HG02970 (cell line): ENCODE measurements around the gene THY1.
"Not testable (repeated sequence)": the region's sequence is repeated elsewhere in the genome, so short reads cannot be mapped to it uniquely, and the experiment has no call there.

Source experiments
- ATAC-seq: cut with Tn5 transposase; IDR thresholded peaks from one replicate; pipeline ENCODE4 v1.9.1; 2021; ENCODE audit warnings: mild to moderate bottlenecking, moderate library complexity, moderate number of reproducible peaks; ENCODE audit not compliant: unreplicated experiment, low FRiP score

THY1 gene

GRCh38 chr11:119422809-119423508 lies at the start of gene THY1:
Gene THY1, minus strand, starts transcription at chr11:119423172. Its CDS starts 2,267 bp downstream, at chr11:119420905.
- ATAC-seq: no peak

GRCh38 chr11:119472186-119472855 lies 49.3 kb upstream of the THY1 start:
- ATAC-seq: no peak

DNA sequence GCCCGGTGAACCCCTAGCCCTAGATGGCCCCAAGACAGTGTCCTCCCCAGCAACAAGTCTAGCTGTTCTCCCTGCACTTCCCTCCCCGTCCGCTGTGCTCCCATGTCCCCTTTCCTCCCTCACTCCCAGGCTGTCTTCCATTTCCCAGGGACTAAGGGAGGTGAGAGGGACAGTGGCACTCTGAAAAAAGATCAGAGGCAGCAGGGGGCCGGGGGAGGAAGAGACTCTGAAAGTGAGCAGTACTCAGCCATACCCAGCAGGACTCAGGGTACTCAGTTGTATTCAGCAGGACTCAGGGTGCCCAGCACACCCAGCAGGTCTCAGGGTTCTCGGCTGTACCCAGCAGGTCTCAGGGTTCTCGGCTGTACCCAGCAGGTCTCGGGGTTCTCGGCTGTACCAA lies 48.4 kb upstream of the THY1 start:
- ATAC-seq: no peak

GRCh38 chr11:119470317-119471291 lies 47.6 kb upstream of the THY1 start:
- ATAC-seq: no peak

- ATAC-seq: no peak
Observed at GRCh38 chr11:119469506-119469905, 46.5 kb upstream of the THY1 start.

DNA sequence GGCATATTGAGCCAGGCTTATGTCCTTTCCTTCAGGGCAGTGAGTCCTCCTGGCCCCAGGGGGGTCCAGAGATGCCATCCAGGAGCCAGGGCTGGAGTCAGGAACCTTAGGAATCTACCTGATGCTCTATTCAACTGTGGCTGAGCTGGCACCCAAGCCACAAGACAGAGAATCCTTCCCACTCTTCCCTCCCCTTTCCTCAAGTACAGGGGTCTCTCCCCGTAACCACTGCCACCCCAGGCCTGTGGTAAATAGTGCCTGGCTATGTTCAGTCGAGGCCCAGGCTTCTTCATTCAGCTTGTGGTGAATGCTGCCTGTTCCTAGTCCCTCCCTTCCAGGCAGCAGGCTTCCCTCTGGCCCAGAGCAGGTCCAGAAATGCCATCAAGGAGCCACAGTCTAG lies 45.5 kb upstream of the THY1 start:
- no peak for ATAC-seq

DNA sequence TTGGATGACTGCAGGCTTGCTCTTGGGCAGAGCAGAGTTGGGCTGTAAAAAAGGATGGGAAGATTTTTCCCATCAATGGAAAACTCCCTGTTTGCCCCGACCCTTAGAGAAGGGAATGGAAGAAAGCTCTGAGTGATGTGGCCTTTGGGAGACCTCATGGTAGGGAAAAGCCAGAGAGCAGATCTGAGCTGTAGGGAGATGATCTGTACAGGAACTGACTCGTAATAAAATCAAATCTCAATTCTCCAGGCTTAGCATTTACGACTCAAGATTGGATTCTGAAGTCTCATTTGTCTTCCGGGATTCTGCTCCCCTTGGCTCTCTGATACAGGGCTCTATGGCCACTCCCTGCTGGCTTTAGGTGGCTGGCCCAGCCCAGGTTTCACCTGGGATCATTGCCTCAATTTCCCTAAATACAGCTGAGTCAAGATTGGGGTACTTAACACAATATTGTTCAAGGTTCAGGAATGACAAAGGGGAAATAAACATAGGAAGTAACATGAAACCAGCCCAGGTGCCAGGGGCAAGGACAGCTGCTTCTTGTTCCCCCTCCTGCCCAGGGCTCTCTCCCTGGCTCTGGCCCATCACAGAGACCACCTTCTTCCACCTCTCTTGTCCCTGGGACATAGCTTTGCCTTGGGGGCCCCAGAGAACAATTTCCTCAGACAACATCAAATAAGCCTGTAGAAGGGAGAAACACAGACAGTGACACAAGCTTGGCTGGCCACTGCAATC lies 38.4 kb upstream of the THY1 start:
- ATAC-seq: no peak

DNA sequence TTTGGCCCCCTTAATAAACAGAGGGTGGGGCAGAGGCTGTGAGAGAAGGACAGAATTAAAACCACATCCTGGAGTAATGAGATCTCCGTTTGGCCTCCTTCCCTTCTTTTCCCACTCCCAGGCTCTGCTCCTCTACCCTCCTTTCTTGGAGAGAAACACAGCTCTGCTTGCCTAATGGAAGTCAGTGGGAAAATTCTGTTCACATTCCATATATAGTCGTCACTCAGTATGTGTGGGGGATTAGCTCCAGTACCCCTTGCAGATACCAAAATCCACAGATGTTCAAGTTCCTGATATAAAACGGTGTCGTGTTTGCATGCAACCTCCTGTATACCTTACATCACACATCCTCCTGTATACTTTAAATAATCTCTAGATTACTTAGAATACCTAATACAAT lies 37.6 kb upstream of the THY1 start:
- no peak for ATAC-seq

DNA sequence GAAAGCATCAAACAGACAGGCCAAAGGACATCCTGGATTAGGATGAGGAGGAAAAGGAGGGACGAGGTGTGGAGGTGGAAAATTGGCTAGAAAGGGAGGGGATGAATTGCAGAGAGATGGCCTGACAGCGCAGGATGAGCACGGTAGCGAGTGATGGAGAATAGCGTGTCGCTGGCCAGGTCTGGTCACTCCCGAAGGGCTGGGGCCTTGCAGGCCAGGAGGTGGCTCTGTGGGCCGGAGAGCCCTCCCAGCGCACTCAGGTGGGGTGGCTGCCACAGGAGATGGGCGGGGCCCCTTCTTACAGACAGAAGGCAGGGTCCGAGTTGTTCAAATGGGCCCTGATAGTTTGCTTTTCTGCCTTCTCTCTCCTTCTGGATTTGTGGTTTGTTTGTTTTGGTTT lies 37.1 kb upstream of the THY1 start:
- ATAC-seq: no peak

DNA sequence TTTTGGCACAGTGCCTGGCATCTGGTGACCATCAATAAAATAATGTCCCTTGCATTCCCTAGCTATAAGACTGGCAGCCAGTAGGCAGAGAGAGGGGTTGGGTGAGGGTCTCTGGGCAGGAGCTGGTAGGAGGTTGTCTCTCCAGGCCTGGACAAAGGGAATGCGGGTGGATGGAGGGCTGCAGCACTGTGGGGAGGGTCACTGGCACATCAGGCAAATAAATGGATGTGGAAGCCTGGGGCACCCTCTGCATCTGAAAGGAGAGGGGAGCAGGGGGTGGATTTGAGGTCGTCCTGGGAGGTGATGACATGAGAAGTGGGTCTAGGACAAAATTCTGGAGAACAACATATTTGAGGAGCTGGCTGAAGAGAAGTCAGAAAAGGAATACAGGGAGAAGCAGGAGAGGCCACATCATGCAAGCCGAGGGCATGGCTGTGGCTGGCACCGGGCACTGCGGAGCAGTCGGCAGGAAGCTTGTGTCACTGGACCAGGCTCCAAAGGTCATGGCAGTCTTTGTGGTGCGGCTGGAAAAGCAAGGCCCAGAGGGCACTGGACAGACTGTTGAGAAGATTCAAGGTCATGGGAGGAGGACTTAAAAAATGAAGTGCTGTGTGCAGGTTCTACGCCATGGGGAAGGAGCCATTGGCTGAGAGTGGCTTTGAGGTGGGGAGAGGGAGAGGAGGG lies 36.5 kb upstream of the THY1 start:
- no peak for ATAC-seq

- not testable (repeated sequence) for ATAC-seq
Observed at GRCh38 chr11:119455708-119456107, 32.7 kb upstream of the THY1 start.

DNA sequence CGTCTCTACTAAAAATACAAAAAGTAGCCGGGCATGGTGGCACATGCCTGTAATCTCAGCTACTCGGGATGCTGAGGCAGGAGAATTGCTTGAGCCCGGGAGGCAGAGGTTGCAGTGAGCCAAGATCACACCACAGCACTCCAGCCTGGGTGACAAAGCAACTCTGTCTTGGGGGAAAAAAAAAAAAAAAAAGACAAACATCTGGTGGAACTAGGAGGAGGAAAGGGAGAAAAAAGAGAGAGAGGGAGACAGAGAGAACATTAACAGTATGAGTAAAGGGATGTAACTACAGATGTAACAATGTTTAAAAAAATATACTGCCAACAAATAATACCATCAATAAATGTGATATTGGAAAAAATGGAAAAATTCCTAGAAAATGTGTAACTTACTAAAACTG lies 32.3 kb upstream of the THY1 start:
- ATAC-seq: not testable (repeated sequence)

DNA sequence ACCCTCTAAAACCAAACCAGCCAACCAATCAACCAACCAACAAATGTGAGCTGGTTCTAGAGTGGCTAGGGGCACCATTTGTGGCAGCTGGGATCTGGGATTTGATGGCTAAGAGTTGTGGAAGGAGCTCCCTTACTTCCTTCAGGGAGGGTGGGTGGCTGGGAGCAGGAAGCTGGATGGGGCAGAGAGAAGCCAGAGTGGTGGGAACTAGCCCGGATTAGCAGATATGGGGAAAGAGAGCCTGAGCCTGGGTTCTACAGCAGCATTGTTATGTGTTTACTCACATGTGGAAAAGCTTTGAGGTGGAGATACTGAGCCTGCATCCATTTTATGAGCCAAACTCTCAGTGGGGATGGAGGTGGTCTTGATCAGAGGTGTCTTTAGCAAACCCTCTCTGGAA lies 30.9 kb upstream of the THY1 start:
- ATAC-seq: no peak

DNA sequence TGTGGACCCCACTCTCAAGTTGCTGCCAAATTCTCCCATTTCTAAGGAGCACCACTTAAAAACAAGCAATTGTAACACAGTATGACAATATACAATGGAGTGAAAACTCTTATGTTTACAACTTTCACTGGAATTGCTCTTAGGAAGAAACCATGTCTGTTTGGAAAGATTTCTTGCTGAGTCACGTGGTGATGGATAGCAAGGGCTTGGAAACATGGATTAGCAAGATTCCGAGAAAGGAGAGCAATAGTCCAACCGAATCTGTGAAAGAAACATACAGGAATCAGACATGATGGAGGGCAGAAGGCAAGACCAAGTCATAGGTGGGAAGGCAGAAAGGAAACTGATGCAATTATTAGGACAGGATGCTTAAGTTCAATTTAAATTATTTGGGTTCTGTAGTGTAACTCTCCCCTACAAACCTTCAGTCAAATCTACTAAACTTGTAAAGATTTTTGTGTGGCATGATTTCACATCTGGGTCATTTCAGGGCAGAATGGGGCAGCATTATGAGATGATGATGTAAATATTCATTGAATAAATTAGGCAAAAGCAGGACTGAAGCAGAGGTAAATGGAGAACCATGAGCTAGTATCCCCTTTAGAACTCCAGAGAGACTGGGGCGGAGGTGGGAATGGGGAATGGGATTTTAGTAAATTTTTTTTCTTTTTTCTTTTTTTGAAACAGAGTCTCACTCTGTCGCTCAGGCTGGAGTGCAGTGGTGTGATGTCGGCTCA lies 27.8 kb upstream of the THY1 start:
- ATAC-seq: no peak

DNA sequence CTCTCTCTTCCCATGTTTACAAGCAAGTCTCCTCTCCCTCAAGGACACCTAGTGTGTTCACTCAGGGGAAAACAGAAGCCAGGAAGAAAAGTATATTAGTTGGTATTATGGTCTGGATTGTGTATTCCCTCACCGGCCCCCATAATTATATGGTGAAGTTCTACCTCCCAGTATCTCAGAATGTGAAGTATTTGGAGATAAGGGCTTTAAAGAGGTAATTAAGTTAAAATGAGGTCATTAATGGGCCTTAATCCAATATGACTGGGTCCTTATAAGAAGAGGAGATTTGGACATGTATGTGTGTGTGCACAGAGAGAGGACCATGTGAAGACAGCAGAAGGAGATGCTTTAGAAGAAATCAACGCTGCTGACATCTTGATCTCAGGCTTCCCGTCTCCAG lies 26.5 kb upstream of the THY1 start:
- ATAC-seq: no peak

DNA sequence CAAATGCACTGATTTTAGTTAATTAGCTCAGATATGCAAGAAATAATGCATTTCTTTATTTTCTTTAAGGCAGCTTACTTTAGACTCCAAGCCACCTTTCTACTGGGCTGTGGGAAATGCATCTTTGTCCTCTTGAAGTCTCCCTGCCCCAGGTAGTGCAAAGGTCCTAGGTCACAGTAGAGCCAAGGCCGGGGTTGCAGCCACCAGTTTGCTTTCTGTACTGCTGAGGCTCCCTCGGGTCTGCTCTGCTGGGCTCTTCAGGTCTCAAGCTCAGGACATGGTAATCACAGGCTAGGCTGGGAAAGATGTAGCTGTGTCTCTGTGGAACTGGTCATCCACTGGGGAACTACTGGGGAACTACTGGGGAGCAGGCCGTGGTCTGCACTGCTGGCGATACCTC lies 25.4 kb upstream of the THY1 start:
- no peak for ATAC-seq

DNA sequence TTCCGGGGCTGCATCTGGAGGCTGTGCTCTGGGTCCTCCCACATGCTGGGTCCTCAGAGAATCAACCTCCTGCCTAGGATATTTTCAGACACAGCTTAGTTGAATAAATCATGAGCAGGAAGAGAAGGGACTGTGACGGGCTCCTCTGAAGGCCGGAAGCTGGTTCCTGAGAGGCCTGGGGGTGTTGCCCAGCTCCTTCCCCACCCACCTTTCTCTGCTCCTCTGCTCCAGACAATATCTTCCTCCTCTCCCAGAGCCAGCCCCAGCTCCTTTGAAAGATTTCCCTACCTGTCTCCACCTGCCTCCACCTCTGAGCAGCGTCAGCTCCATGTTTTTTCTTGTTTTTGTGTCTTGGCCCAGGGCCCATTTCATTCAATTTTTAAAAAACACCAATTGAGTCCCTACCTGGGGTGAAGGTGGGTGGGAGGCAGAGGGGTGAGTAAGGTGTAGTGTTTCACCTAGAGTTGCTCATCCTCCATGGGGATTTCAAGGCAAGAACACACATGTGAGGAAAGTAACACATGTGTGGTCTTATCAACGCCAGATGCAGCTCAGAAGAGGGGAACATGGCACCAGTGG lies 24.8 kb upstream of the THY1 start:
- ATAC-seq: no peak

DNA sequence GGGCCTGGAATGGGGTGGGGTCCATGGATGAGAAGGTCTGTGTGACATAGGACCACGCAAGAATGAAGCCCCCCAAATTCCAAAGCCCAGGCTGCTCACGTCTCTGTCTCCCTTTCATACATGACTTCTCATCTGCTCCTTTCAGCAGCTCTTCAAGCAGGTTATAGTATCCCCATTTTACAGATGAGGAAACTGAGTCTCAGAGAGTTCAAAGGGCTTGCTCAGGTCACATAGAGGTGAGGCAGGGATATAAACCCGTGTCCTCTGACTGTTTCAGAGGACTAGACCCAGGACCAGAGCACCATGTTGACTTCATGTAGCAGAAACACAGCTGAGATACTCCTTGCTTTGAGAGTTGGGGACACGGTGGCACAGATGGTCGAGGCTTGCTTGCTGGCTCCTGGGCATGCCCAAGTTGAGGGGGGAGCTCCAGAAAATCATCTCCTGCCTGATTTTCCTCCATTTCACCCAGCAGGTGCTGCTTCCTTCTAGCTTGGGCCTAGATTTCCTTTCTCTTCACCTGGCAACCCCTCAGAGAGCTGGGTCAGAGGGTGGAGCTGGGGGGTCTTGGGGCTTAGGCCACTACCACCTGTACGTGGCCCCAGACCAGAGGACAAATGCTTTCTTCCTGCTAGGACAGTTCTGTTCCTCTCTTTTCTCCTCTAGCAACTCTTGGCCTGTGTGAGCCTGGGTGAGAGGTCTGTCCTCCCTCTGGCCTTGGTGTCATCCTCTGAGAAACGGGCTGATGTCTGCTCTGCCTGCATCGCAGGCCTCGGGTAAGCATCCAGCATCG lies 24.1 kb upstream of the THY1 start:
- ATAC-seq: no peak
